Hepatocyte (in vitro differentiated cells): ENCODE results near the gene UVRAG.

ENCODE experiments used
- EZH2phosphoT487 ChIP-seq: fragments of 200-600 bp; sonication (generic); IDR thresholded peaks from one replicate; pipeline ENCODE4 v1.6.1; 2018; ENCODE audit warnings: antibody characterized with exemption, mild to moderate bottlenecking, low read depth, moderate library complexity; ENCODE audit not compliant: unreplicated experiment, severe bottlenecking
- TF ChIP-seq, protein P1 (sequence below): fragments of 200-600 bp; sonication (generic); IDR thresholded peaks from 2 replicates; pipeline ENCODE4 v1.5.1; 2016; ENCODE audit warnings: antibody characterized with exemption, mild to moderate bottlenecking; ENCODE audit not compliant: poor library complexity

- TF ChIP-seq, protein P1, sequence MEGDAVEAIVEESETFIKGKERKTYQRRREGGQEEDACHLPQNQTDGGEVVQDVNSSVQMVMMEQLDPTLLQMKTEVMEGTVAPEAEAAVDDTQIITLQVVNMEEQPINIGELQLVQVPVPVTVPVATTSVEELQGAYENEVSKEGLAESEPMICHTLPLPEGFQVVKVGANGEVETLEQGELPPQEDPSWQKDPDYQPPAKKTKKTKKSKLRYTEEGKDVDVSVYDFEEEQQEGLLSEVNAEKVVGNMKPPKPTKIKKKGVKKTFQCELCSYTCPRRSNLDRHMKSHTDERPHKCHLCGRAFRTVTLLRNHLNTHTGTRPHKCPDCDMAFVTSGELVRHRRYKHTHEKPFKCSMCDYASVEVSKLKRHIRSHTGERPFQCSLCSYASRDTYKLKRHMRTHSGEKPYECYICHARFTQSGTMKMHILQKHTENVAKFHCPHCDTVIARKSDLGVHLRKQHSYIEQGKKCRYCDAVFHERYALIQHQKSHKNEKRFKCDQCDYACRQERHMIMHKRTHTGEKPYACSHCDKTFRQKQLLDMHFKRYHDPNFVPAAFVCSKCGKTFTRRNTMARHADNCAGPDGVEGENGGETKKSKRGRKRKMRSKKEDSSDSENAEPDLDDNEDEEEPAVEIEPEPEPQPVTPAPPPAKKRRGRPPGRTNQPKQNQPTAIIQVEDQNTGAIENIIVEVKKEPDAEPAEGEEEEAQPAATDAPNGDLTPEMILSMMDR = no peak
- TF ChIP-seq EZH2phosphoT487 = no peak
These were observed 192.2 kb downstream of the UVRAG start for GRCh38 chr11:76007166-76007565.
